Measurements from ENCODE around the gene TNFAIP1. TPM values are rescaled to one million over a fixed set of nuclear protein-coding genes. Genes with fewer than 3 reads are reported as not detected.
A peak's percentile ranks its signal among the peaks of the same experiment; 100 is the strongest.

The TNFAIP1 gene
- total RNA-seq, 1 experiment from 2014 or later = 33.4 TPM

DNA sequence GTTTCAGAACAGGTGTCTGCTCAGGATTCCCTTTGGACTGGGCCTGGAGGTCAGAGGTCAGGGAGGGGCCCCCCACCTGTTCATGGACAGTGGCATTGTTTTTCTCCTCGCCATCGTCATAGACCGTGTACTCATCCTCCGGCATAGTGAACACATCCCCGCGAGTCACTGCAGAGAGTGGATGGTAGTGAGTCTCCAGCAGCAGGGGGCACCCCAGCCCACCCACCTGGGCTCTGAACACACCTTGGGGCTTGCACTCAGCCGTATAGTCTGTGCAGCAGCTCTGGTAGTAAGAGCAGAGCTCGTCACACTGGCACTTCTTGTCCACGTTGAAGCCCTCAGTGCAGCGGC lies 34.1 kb downstream of the TNFAIP1 start (continued):
- TF ChIP-seq EZH2phosphoT487 (IDR thresholded peaks at IDR 0.05; ENCODE audit: borderline replicate concordance) (no peak), ELF1 (IDR thresholded peaks at IDR 0.05; ENCODE audit: borderline replicate concordance, low read depth) (no peak)

DNA sequence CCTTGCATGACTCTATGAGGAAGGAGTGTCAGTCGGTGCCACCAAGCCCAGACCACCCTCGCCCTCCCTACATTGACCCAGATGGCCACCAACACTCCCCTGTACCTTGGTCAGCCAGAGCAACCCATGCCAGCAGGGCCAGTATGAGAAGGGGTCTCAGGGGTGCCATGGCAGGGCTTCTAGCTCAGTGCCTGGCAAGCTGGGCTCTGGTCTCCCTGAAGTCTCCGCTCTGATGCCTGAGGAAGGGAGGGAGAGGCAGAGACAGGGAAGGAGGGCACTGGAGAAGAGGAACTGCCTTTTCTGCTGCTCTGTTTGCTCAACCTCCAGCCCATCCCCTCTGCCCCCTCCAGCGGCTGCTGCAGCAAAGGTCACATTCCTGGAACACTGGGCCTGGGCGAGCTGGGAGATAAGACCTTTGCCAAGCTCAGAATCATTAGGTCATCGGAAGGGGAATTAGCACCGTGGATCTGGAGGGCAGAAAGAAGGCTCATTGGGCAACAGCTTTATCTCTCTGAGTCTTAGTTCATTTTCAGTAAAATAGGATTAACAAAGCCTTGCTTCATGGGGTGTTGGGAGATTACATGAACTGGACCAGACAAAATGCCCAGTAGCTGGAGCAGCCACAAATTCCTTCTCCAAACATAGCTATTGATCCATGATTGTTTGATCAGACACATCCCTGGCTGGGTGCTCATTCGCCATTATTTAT lies 34.6 kb downstream of the TNFAIP1 start, which contains the start of gene VTN:
VTN (minus strand) TSS at position 273 of the 709 bp plus-strand sequence; CDS start at position 169, 104 bp downstream.
- RAD21 ChIA-PET (ENCODE audit: low non-redundant PET in 1 of 2, low total read pairs in 2 of 2, uncharacterized antibody in 2 of 2, unreplicated experiment in 2 of 2) = no interaction called here
- Histone ChIP-seq H3K27me3 (ENCODE audit: insufficient read depth, low read length) (no peaks in the 10 kb centered on the region), H2AFZ (ENCODE audit: low read depth, low read length, poor library complexity, severe bottlenecking) (no peak within 1 kb of the TSS), H3K79me2 (ENCODE audit: insufficient read depth, low read length) (no peaks in the 10 kb centered on the region), H3K27ac (ENCODE audit: low read depth, low read length) (no peak within 1 kb of the TSS), H3K9me3 (ENCODE audit: control insufficient read depth in 1 of 2, insufficient read depth in 1 of 2, low read depth in 1 of 2, low read length in 2 of 2) (no peaks in the 10 kb centered on the region), H3K4me1 (ENCODE audit: control insufficient read depth in 1 of 2, insufficient read depth in 2 of 2, low read length in 2 of 2) (peaks cover 11 to 20% of the 10 kb centered on the region in 2 experiments; a peak in 3 of 4 replicates), H3K4me2 (ENCODE audit: low read length) (peak within 1 kb of the TSS; percentile 77), H4K20me1 (ENCODE audit: insufficient read depth) (no peaks in the 10 kb centered on the region), H3K36me3 (ENCODE audit: control insufficient read depth in 1 of 2, insufficient read depth in 2 of 2, low read length in 2 of 2) (no peaks in the 10 kb centered on the region), H3K4me3 (replicated peaks in 1 of 2; ENCODE audit: low read depth in 1 of 2, low read length in 2 of 2) (peak within 1 kb of the TSS; percentile 17 to 50; a peak in 3 of 4 replicates), H3K9ac (ENCODE audit: low read length) (no peak within 1 kb of the TSS), H3K9me2 (ENCODE audit: insufficient read depth) (no peaks in the 10 kb centered on the region)
- no peak for DNase-seq (ENCODE audit: low read depth, low spot score)
- CTCF ChIA-PET = no interaction called here
- no peak for TF ChIP-seq CEBPB (IDR thresholded peaks at IDR 0.05; ENCODE audit: low read depth)
- TF ChIP-seq EGR1 (IDR thresholded peaks at IDR 0.05; ENCODE audit: low read depth) = no peak
- TF ChIP-seq YY1 (IDR thresholded peaks at IDR 0.05; ENCODE audit: extremely low read depth, insufficient replicate concordance, low read depth, low read length) = no peak
- no peak for TF ChIP-seq CBX3 (IDR thresholded peaks at IDR 0.05; ENCODE audit: low read depth)
- TF ChIP-seq, protein P1, sequence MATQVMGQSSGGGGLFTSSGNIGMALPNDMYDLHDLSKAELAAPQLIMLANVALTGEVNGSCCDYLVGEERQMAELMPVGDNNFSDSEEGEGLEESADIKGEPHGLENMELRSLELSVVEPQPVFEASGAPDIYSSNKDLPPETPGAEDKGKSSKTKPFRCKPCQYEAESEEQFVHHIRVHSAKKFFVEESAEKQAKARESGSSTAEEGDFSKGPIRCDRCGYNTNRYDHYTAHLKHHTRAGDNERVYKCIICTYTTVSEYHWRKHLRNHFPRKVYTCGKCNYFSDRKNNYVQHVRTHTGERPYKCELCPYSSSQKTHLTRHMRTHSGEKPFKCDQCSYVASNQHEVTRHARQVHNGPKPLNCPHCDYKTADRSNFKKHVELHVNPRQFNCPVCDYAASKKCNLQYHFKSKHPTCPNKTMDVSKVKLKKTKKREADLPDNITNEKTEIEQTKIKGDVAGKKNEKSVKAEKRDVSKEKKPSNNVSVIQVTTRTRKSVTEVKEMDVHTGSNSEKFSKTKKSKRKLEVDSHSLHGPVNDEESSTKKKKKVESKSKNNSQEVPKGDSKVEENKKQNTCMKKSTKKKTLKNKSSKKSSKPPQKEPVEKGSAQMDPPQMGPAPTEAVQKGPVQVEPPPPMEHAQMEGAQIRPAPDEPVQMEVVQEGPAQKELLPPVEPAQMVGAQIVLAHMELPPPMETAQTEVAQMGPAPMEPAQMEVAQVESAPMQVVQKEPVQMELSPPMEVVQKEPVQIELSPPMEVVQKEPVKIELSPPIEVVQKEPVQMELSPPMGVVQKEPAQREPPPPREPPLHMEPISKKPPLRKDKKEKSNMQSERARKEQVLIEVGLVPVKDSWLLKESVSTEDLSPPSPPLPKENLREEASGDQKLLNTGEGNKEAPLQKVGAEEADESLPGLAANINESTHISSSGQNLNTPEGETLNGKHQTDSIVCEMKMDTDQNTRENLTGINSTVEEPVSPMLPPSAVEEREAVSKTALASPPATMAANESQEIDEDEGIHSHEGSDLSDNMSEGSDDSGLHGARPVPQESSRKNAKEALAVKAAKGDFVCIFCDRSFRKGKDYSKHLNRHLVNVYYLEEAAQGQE (IDR thresholded peaks at IDR 0.05; ENCODE audit: low read depth) = no peak
- no peak for TF ChIP-seq RAD21 (IDR thresholded peaks at IDR 0.05; ENCODE audit: low read depth)
- TF ChIP-seq, protein P2, sequence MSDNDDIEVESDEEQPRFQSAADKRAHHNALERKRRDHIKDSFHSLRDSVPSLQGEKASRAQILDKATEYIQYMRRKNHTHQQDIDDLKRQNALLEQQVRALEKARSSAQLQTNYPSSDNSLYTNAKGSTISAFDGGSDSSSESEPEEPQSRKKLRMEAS (IDR thresholded peaks at IDR 0.05) = no peak
- no peak for TF ChIP-seq EZH2phosphoT487 (IDR thresholded peaks at IDR 0.05; ENCODE audit: borderline replicate concordance)
- TF ChIP-seq, protein P3, sequence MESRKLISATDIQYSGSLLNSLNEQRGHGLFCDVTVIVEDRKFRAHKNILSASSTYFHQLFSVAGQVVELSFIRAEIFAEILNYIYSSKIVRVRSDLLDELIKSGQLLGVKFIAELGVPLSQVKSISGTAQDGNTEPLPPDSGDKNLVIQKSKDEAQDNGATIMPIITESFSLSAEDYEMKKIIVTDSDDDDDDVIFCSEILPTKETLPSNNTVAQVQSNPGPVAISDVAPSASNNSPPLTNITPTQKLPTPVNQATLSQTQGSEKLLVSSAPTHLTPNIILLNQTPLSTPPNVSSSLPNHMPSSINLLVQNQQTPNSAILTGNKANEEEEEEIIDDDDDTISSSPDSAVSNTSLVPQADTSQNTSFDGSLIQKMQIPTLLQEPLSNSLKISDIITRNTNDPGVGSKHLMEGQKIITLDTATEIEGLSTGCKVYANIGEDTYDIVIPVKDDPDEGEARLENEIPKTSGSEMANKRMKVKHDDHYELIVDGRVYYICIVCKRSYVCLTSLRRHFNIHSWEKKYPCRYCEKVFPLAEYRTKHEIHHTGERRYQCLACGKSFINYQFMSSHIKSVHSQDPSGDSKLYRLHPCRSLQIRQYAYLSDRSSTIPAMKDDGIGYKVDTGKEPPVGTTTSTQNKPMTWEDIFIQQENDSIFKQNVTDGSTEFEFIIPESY (IDR thresholded peaks at IDR 0.05; ENCODE audit: extremely low read depth, insufficient replicate concordance, low read length) = no peak
- no peak for TF ChIP-seq SRF (IDR thresholded peaks at IDR 0.05; ENCODE audit: low read depth)
- TF ChIP-seq SIN3A (IDR thresholded peaks at IDR 0.05; ENCODE audit: low read depth) = no peak
- no peak for TF ChIP-seq ZNF274 (IDR thresholded peaks at IDR 0.05; ENCODE audit: low read depth, low read length)
- no peak for TF ChIP-seq POLR2AphosphoS5 (IDR thresholded peaks at IDR 0.05; ENCODE audit: low read depth, low read length)
- TF ChIP-seq FOSL1 (IDR thresholded peaks at IDR 0.05; ENCODE audit: low read depth) = no peak
- no TSS peak for BruUV-seq (replicated peaks)
- intact Hi-C loops (cut with micrococcal nuclease) = loop anchor here (10.0 kb wide), 2 partner anchors 55 to 75 kb away; partner anchors contain the start of gene TMEM97
- POLR2A ChIA-PET = interaction anchor here (1.2 kb wide), 1 partner anchor 12 kb away, joined by 6 read pairs; the partner anchor contains the start of gene POLDIP2
- ATAC-seq = no peak

All from HCT116 (cell line).